Keratinocyte (primary cell): Measurements from ENCODE around the gene CBR3. TPM values are rescaled to one million over a fixed set of nuclear protein-coding genes. Genes with fewer than 3 reads are reported as not detected.

ENCODE experiments used
- DNase-seq: peaks from one replicate; pipeline ENCODE4 v3.0.0-alpha.2; 2011; ENCODE audit warnings: low read depth, missing footprints, low spot score
- FAIRE-seq: peaks from 2 replicates; lab custom pipeline; 2011; peaks lifted over from hg19 to GRCh38; lab: Jason Lieb, UNC
- H2AFZ ChIP-seq: 2 replicates; pipeline ENCODE4 v1.6.0; 2012; ENCODE audit warnings: low read length, control low read depth, inconsistent platforms; ENCODE audit not compliant: control insufficient read depth
- H3K27ac ChIP-seq: 2 replicates; pipeline ENCODE4 v1.5.1; 2011; ENCODE audit warnings: low read length; ENCODE audit not compliant: control insufficient read depth, insufficient read depth
- H3K27me3 ChIP-seq: 3 replicates; pipeline ENCODE4 v1.6.0; 2011; ENCODE audit warnings: low read length; ENCODE audit not compliant: control insufficient read depth, insufficient read depth; ENCODE audit errors: extremely low read depth
- H3K36me3 ChIP-seq, 2 experiments: 2 replicates in 1 of 2; 3 replicates in 1 of 2; pipeline ENCODE4 v1.5.1; 2011; ENCODE audit warnings: low read length in 2 of 2, mild to moderate bottlenecking in 1 of 2; ENCODE audit not compliant: control insufficient read depth in 2 of 2, insufficient read depth in 2 of 2; ENCODE audit errors: extremely low read depth in 1 of 2
- H3K4me1 ChIP-seq: 3 replicates; pipeline ENCODE4 v1.5.1; 2011; ENCODE audit warnings: low read length; ENCODE audit not compliant: control insufficient read depth, insufficient read depth; ENCODE audit errors: extremely low read depth
- H3K4me2 ChIP-seq: 3 replicates; pipeline ENCODE4 v1.6.0; 2011; ENCODE audit warnings: low read depth, low read length; ENCODE audit not compliant: control insufficient read depth, insufficient read depth; ENCODE audit errors: extremely low read depth
- H3K4me3 ChIP-seq, 3 experiments: fragments of 200-600 bp in 1 of 3; sonication (generic) in 1 of 3; 2 replicates in 2 of 3; 3 replicates in 1 of 3; pipeline ENCODE4 v1.5.1; 2011 to 2016; ENCODE audit warnings: low read length in 3 of 3, mild to moderate bottlenecking in 3 of 3, control low read depth in 2 of 3, inconsistent platforms in 1 of 3, low read depth in 1 of 3, mixed read lengths in 1 of 3, mixed run types in 1 of 3, moderate library complexity in 1 of 3; ENCODE audit not compliant: control insufficient read depth in 2 of 3, insufficient read depth in 2 of 3; ENCODE audit errors: extremely low read depth in 1 of 3
- H3K79me2 ChIP-seq: 2 replicates; pipeline ENCODE4 v1.6.0; 2012; ENCODE audit warnings: low read length; ENCODE audit not compliant: control insufficient read depth, insufficient read depth
- H3K9ac ChIP-seq: 3 replicates; pipeline ENCODE4 v1.6.0; 2011; ENCODE audit warnings: low read length; ENCODE audit not compliant: control insufficient read depth, insufficient read depth; ENCODE audit errors: extremely low read depth
- H3K9me1 ChIP-seq: 3 replicates; pipeline ENCODE4 v1.6.0; 2011; ENCODE audit warnings: low read length; ENCODE audit not compliant: control insufficient read depth, insufficient read depth; ENCODE audit errors: extremely low read depth
- H3K9me3 ChIP-seq: 2 replicates; pipeline ENCODE4 v1.5.1; 2012; ENCODE audit warnings: low read depth, low read length; ENCODE audit not compliant: control insufficient read depth
- H4K20me1 ChIP-seq: 3 replicates; pipeline ENCODE4 v1.6.0; 2011; ENCODE audit warnings: low read length; ENCODE audit not compliant: control insufficient read depth, insufficient read depth; ENCODE audit errors: extremely low read depth
- EZH2 ChIP-seq: IDR thresholded peaks from one replicate; pipeline ENCODE4 v1.6.1; 2012; ENCODE audit warnings: inconsistent platforms, mild to moderate bottlenecking, low read length, moderate library complexity
- dilution Hi-C: fragments of 300-500 bp; cut with MboI; formaldehyde crosslinking; loops from one replicate; pipeline ENCODE4 v1.7.0; 2020; ENCODE audit warnings: low sequenced_read_pairs; ENCODE audit not compliant: extremely low pct_ligation_motif_present
- polyA plus RNA-seq, 5 experiments: library from polyadenylated mRNA; depleted of rRNA in 3 of 5; stranded (reverse) in 3 of 5; stranded (forward) in 1 of 5; unstranded in 1 of 5; fragments of >200 nt; gene quantifications; 1 replicate in 1 of 5; 2 replicates in 3 of 5; 3 replicates in 1 of 5; pipeline versions ENCODE4 v1.2.1 to v1.2.3, GENCODE V29; 2011 to 2012; ENCODE audit warnings: missing spikeins in 2 of 5, low read depth in 1 of 5, low replicate concordance in 1 of 5
- TF ChIP-seq, protein P1 (sequence below), 3 experiments: IDR thresholded peaks in 1 of 3; conservative IDR thresholded peaks in 1 of 3; optimal IDR thresholded peaks in 1 of 3; 2 replicates in 2 of 3; 3 replicates in 1 of 3; pipeline versions ENCODE3 to v1.5.1; 2011; ENCODE audit warnings: low read length in 3 of 3, mild to moderate bottlenecking in 3 of 3, moderate library complexity in 2 of 3, control low read depth in 1 of 3, inconsistent platforms in 1 of 3; ENCODE audit not compliant: insufficient read depth in 2 of 3; ENCODE audit errors: extremely low read depth in 1 of 3

Gene CBR3
- polyA plus RNA-seq, 1 donor (not counting 4 experiments of a cell fraction or from before 2014, with no cell fraction given) = 1.3 TPM

- DNase-seq (no peak), FAIRE-seq (no peak)
- H3K27ac ChIP-seq = no peak overlapping the region
- no peak overlapping the region for H3K4me3 ChIP-seq
- H3K9me1 ChIP-seq = no peaks in the 10 kb centered on the region
- dilution Hi-C loops = no loop called here
- H3K4me1 ChIP-seq = peaks cover under 1% of the 10 kb centered on the region
- TF ChIP-seq, protein P1, sequence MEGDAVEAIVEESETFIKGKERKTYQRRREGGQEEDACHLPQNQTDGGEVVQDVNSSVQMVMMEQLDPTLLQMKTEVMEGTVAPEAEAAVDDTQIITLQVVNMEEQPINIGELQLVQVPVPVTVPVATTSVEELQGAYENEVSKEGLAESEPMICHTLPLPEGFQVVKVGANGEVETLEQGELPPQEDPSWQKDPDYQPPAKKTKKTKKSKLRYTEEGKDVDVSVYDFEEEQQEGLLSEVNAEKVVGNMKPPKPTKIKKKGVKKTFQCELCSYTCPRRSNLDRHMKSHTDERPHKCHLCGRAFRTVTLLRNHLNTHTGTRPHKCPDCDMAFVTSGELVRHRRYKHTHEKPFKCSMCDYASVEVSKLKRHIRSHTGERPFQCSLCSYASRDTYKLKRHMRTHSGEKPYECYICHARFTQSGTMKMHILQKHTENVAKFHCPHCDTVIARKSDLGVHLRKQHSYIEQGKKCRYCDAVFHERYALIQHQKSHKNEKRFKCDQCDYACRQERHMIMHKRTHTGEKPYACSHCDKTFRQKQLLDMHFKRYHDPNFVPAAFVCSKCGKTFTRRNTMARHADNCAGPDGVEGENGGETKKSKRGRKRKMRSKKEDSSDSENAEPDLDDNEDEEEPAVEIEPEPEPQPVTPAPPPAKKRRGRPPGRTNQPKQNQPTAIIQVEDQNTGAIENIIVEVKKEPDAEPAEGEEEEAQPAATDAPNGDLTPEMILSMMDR (optimal IDR thresholded peaks at IDR 0.05 in 1 of 3, IDR thresholded peaks at IDR 0.05 in 1 of 3, conservative IDR thresholded peaks at IDR 0.05 in 1 of 3; ENCODE audit: extremely low read depth in 1 of 3, insufficient read depth in 2 of 3, low read length in 3 of 3) = no peak
- TF ChIP-seq EZH2 = no peak
- H3K27me3 ChIP-seq = no peaks in the 10 kb centered on the region
- H3K36me3 ChIP-seq = peaks cover 0 to 1% of the 10 kb centered on the region in 2 experiments
- no peaks in the 10 kb centered on the region for H3K9me3 ChIP-seq
- H4K20me1 ChIP-seq = no peaks in the 10 kb centered on the region
- H2AFZ ChIP-seq = no peak overlapping the region
- no peaks in the 10 kb centered on the region for H3K79me2 ChIP-seq
- no peak overlapping the region for H3K4me2 ChIP-seq
- no peak overlapping the region for H3K9ac ChIP-seq
Observed at GRCh38 chr21:36162631-36163030, 27.8 kb downstream of the CBR3 start.

GRCh38 chr21:36163750-36164741 is 29.2 kb downstream of the CBR3 start:
- TF ChIP-seq, protein P1 (optimal IDR thresholded peaks at IDR 0.05 in 1 of 3, IDR thresholded peaks at IDR 0.05 in 1 of 3, conservative IDR thresholded peaks at IDR 0.05 in 1 of 3; ENCODE audit: extremely low read depth in 1 of 3, insufficient read depth in 2 of 3, low read length in 3 of 3) = no peak
- TF ChIP-seq EZH2 = no peak
- Histone ChIP-seq H3K4me1 (no peaks in the 10 kb centered on the region), H3K36me3 (peaks cover 0 to 1% of the 10 kb centered on the region in 2 experiments), H3K9ac (no peak overlapping the region), H3K4me3 (no peak overlapping the region), H3K27me3 (no peaks in the 10 kb centered on the region), H3K27ac (no peak overlapping the region), H3K4me2 (no peak overlapping the region), H2AFZ (no peak overlapping the region), H3K9me1 (no peaks in the 10 kb centered on the region), H4K20me1 (no peaks in the 10 kb centered on the region), H3K9me3 (no peaks in the 10 kb centered on the region), H3K79me2 (no peaks in the 10 kb centered on the region)
- dilution Hi-C loops = no loop called here
- DNase-seq = no peak
- FAIRE-seq = no peak
